ENCODE data around the gene ELOA2.

- TF ChIP-seq EZH2 (IDR thresholded peaks at IDR 0.05; ENCODE audit: insufficient read depth, poor library complexity, severe bottlenecking) (no peak), EZH2phosphoT487 (IDR thresholded peaks at IDR 0.05; ENCODE audit: insufficient read depth, low read depth) (no peak)
Observed at GRCh38 chr18:47062471-47062870, 27.1 kb upstream of the ELOA2 start.
